Spinal cord (tissue), 10 donors: ENCODE data around the gene LUZP1. TPM values are rescaled to one million over a fixed set of nuclear protein-coding genes. Genes with fewer than 3 reads are reported as not detected.
A peak's percentile ranks its signal among the peaks of the same experiment; 100 is the strongest.

Experiments
- DNase-seq, 6 donors: peaks; one replicate each; pipeline versions ENCODE4 v3.0.0 to v3.0.0-alpha.2; 2013 to 2015; ENCODE audit warnings: low spot score in 6 of 6, low read depth in 4 of 6
- H3K27ac ChIP-seq: one replicate; pipeline ENCODE4 v1.5.1; 2013; ENCODE audit warnings: low read depth, low read length, control low read depth
- H3K27me3 ChIP-seq: one replicate; pipeline ENCODE4 v1.6.1; 2013; ENCODE audit warnings: low read length; ENCODE audit not compliant: control insufficient read depth, insufficient read depth
- H3K36me3 ChIP-seq: one replicate; pipeline ENCODE4 v1.6.1; 2013; ENCODE audit warnings: low read length; ENCODE audit not compliant: control insufficient read depth, insufficient read depth
- H3K4me1 ChIP-seq: one replicate; pipeline ENCODE4 v1.6.1; 2013; ENCODE audit warnings: low read length; ENCODE audit not compliant: control insufficient read depth, insufficient read depth
- H3K4me3 ChIP-seq: one replicate; pipeline ENCODE4 v1.5.1; 2013; ENCODE audit warnings: low read depth, low read length, control low read depth
- H3K9me3 ChIP-seq: one replicate; pipeline ENCODE4 v1.6.1; 2013; ENCODE audit warnings: low read length; ENCODE audit not compliant: control insufficient read depth, insufficient read depth
- WGBS: methylation state at CpG from one replicate; pipeline ENCODE4 v1.1.5; 2013; ENCODE audit warnings: missing lambda C conversion rate; ENCODE audit not compliant: insufficient coverage; 5-methylcytosine and 5-hydroxymethylcytosine counted together
- polyA plus RNA-seq, 2 donors: library from polyadenylated mRNA; unstranded; fragments of 120-200 nt; gene quantifications; one replicate each; pipeline ENCODE4 v1.2.1, GENCODE V29; 2013; ENCODE audit not compliant: insufficient read length in 2 of 2
- total RNA-seq, 2 donors: library from RNA; depleted of rRNA in 1 of 2; stranded (reverse); fragments of 120-200 nt in 1 of 2; fragments of >200 nt in 1 of 2; gene quantifications; one replicate each; pipeline versions ENCODE4 v1.2.3 to v1.2.4, GENCODE V29; 2013 to 2014
- donor health status: healthy.

LUZP1 gene
- total and polyA plus RNA-seq, 4 donors: 17.6 to 25.4 (median 21.7) TPM

DNA sequence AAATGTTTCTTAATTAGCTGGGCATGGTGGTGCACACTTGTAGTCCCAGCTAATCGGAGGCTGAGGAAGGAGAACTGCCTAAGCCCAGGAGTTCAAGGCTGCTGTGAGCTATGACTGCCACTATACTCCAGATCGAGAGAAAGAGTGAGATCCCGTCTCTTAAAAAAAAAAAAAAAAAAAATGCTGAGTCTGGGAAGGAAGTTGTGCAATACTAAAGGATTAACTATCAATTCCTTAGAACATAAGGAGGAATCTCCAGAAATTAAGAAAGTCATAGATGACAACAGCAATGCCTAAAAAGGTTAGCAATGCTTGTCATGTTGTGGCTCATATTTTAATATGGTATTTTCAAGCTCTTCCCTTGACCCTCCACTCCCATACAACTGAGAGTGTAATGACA, 5.3 kb downstream of the LUZP1 start:
- DNase-seq: no peak
- Histone ChIP-seq H3K27ac (no peak overlapping the region), H3K4me1 (peaks cover 6% of the 10 kb centered on the region), H3K9me3 (no peaks in the 10 kb centered on the region), H3K36me3 (no peaks in the 10 kb centered on the region), H3K27me3 (no peaks in the 10 kb centered on the region), H3K4me3 (no peak overlapping the region)
- WGBS: 100% methylated on average over 1 of the region's 3 CpGs

GRCh38 chr1:23159963-23160877, 8.4 kb downstream of the LUZP1 start:
- Histone ChIP-seq H3K4me1 (no peaks in the 10 kb centered on the region), H3K27ac (no peak overlapping the region), H3K4me3 (no peak overlapping the region), H3K9me3 (no peaks in the 10 kb centered on the region), H3K27me3 (no peaks in the 10 kb centered on the region), H3K36me3 (no peaks in the 10 kb centered on the region)
- WGBS: no CpG with 5 or more reads among the region's 5 CpGs
- DNase-seq: no peak

- H3K9me3 ChIP-seq: no peaks in the 10 kb centered on the region
- H3K4me1 ChIP-seq: no peaks in the 10 kb centered on the region
- H3K27ac ChIP-seq: no peak overlapping the region
- no peaks in the 10 kb centered on the region for H3K36me3 ChIP-seq
- H3K27me3 ChIP-seq: no peaks in the 10 kb centered on the region
- H3K4me3 ChIP-seq: no peak overlapping the region
- DNase-seq: no peak
- WGBS: no CpG with 5 or more reads among the region's 4 CpGs
These were observed 11.7 kb downstream of the LUZP1 start for GRCh38 chr1:23156940-23157339.

DNA sequence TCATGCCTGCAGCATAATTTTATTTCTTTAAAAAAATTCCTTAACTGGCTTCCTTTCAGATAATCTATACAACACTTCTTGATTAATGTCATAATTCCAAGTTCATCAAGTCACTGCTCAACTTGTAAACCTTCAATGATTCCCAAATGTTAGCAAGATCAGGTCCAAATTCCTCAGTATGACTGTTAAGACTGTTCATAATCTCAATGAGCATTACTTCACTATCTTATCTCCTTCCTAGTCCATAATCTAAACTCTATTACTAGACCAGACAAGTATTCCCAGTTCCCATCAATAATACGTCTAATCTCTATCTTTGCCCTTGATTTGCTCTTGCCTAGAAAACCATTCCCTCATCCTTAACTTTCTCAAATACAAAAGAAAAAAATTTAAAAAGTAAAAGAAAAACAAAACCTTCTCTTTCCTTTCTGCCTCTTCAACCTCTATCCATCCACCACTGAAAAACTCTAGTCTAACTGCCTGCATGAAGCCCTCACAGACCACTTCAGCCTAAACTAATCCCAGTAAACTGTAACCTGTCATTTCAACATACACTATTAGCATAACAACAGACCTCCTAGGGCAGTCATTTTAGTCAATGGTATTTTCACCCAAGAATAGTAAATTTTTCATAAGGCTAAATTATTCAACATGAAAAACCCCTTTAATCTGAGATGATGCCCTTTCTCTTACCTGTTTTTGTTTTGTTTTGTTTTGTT, 15.5 kb downstream of the LUZP1 start:
- Histone ChIP-seq H3K4me3 (no peak overlapping the region), H3K27ac (no peak overlapping the region), H3K36me3 (no peaks in the 10 kb centered on the region), H3K27me3 (no peaks in the 10 kb centered on the region), H3K9me3 (no peaks in the 10 kb centered on the region), H3K4me1 (no peaks in the 10 kb centered on the region)
- WGBS: 75% methylated on average over 1 of the region's 1 CpG
- DNase-seq: no peak

- Histone ChIP-seq H3K4me1 (no peaks in the 10 kb centered on the region), H3K4me3 (no peak overlapping the region), H3K36me3 (no peaks in the 10 kb centered on the region), H3K27me3 (no peaks in the 10 kb centered on the region), H3K27ac (no peak overlapping the region), H3K9me3 (no peaks in the 10 kb centered on the region)
- DNase-seq: no peak
- no CpG with 5 or more reads among the region's 5 CpGs for WGBS
These were observed 17.9 kb downstream of the LUZP1 start for GRCh38 chr1:23150742-23151141.

DNA sequence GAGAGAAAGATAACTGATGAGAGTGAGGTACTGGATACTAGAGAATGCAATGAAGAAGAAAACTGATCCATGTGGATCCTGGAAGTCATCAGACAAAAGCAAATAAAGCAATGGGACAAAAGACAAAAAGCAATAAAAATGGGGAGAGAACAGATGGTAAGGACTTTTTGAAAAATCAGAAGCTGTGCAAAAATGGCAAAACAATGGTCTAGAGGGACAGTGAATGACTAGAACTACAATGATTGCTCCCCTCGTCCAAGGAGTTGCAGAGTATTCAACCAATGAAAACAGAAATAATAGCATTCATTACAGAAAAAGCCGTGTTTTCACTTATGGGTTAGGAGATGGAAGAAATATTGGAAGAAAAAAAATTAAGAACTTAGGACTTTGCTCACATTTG, 18.5 kb downstream of the LUZP1 start:
- Histone ChIP-seq H3K9me3 (no peaks in the 10 kb centered on the region), H3K4me1 (no peaks in the 10 kb centered on the region), H3K27ac (no peak overlapping the region), H3K36me3 (no peaks in the 10 kb centered on the region), H3K4me3 (no peak overlapping the region), H3K27me3 (no peaks in the 10 kb centered on the region)
- WGBS: 60% methylated on average over 1 of the region's 2 CpGs
- DNase-seq: peak in 1 of 6 donors; percentile 79

GRCh38 chr1:23149114-23149513, 19.5 kb downstream of the LUZP1 start:
- DNase-seq: no peak
- Histone ChIP-seq H3K4me3 (no peak overlapping the region), H3K36me3 (no peaks in the 10 kb centered on the region), H3K4me1 (no peaks in the 10 kb centered on the region), H3K9me3 (no peaks in the 10 kb centered on the region), H3K27ac (no peak overlapping the region), H3K27me3 (no peaks in the 10 kb centered on the region)
- WGBS: no CpG with 5 or more reads among the region's 1 CpG

GRCh38 chr1:23148084-23148483, 20.6 kb downstream of the LUZP1 start:
- Histone ChIP-seq H3K27me3 (no peaks in the 10 kb centered on the region), H3K36me3 (no peaks in the 10 kb centered on the region), H3K4me1 (no peaks in the 10 kb centered on the region), H3K4me3 (no peak overlapping the region), H3K27ac (no peak overlapping the region), H3K9me3 (no peaks in the 10 kb centered on the region)
- 89% methylated on average over 2 of the region's 4 CpGs for WGBS
- DNase-seq: no peak

- Histone ChIP-seq H3K27ac (no peak overlapping the region), H3K36me3 (peaks cover 6% of the 10 kb centered on the region), H3K4me1 (no peaks in the 10 kb centered on the region), H3K4me3 (no peak overlapping the region), H3K9me3 (no peaks in the 10 kb centered on the region), H3K27me3 (no peaks in the 10 kb centered on the region)
- 98% methylated on average over 5 of the region's 6 CpGs for WGBS
- no peak for DNase-seq
These were observed 27.6 kb downstream of the LUZP1 start for GRCh38 chr1:23140940-23141596.
